GM12874 (cell line): ENCODE results near the gene FGF9.

Experiments
- TF ChIP-seq, protein P1 (sequence below): IDR thresholded peaks from 2 replicates; pipeline ENCODE4 v1.5.1; 2011; ENCODE audit warnings: low read depth, mild to moderate bottlenecking, control low read depth, low read length, moderate library complexity; ENCODE audit not compliant: insufficient read depth

The FGF9 gene

DNA sequence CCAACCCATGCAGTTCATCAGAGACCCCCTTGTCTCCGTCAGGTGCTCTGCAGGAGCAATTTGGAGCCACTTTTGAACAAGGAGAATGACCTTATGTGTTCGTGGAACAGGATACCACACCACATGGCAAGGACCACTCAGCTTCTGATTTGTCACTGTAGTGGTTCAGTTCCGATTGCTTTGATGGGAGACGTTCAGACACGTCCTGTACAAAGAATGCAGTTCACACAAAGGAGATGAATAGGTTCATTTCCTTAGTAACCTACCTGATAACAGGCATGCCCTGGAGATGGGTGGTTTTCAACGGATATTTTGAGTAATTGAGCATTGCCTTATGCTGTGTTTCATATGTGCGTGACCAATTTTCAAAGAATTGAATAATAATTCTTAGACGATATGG, 17.2 kb downstream of the FGF9 start:
- TF ChIP-seq, protein P1, sequence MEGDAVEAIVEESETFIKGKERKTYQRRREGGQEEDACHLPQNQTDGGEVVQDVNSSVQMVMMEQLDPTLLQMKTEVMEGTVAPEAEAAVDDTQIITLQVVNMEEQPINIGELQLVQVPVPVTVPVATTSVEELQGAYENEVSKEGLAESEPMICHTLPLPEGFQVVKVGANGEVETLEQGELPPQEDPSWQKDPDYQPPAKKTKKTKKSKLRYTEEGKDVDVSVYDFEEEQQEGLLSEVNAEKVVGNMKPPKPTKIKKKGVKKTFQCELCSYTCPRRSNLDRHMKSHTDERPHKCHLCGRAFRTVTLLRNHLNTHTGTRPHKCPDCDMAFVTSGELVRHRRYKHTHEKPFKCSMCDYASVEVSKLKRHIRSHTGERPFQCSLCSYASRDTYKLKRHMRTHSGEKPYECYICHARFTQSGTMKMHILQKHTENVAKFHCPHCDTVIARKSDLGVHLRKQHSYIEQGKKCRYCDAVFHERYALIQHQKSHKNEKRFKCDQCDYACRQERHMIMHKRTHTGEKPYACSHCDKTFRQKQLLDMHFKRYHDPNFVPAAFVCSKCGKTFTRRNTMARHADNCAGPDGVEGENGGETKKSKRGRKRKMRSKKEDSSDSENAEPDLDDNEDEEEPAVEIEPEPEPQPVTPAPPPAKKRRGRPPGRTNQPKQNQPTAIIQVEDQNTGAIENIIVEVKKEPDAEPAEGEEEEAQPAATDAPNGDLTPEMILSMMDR, result no peak

DNA sequence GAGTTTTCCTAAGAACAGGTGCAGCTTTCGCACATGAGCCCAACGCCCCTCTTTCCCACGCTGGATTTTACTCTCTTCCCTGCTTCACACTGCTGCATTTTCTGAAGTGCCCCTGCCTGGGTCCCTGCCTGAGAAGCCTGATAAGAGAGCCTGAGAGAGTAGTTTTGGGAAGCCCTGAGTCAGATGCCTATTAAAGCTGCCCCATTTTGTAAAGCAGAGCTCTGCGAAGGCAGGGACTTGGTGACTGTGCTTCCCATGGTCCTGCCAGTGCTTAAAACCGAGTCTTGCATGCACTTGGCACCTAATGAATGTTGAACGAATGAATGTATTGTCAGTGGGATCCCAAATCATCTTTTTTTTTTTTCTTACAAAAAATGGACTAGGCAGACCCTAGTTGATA, 18.2 kb downstream of the FGF9 start:
- TF ChIP-seq, protein P1, result no peak

DNA sequence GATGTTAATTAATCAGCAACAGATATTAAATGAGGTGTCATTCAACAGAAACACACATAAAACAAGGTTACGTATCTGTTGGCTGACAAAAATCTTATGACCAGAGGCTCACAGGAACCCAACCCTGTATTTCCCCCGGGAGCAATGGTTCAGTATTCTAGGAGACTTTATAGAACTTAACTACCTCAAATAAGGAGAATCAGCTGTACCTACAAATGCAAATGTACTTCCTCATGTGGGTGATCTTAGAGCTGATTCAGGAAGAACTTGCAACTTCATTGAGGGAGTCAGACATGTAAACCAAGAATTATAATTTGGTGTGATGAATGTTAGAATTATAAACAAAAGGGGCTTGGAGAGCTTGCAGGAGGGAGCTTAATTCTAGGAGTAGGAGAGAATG, 20.1 kb downstream of the FGF9 start:
- TF ChIP-seq, protein P1, result no peak

DNA sequence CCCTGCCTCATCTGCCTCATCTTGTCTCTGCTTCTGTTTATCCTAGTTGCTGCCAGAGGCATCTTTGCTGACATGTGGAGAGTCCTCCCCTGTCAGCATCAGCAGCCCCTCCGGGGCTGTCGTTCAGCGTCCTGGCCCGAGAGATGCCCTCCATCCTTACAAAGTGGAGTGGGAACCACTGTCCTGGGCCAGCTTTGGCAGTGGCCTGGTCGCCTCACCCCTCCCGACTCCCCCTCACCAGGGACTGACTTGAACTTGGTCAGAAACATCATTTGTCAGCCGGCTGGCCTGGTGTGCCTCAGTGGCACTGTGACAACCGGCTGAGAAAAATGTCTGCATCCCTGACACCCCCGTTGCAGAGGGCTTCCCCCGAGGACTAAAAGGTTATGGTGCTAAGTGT, 20.6 kb downstream of the FGF9 start:
- TF ChIP-seq, protein P1, result no peak

DNA sequence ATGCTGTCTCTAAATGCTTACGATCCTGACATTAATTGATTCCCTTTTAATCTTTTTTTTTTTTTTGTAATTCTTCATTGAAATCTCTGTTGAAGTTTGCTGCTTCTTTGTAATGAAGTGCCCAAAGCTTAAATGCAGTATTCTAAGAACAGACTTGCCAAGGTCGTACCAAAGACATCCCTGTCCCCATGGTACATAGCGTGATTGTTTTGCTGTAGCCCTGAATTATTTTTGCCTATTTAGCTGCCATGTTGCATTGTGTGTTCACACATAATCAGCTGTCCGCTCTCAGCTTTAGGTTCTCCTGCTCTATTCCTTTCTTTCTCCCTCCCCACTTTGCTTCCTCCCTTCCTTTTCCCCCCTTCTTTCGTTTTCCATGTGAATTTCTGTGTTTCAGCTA, 21.1 kb downstream of the FGF9 start:
- TF ChIP-seq, protein P1, result no peak

DNA sequence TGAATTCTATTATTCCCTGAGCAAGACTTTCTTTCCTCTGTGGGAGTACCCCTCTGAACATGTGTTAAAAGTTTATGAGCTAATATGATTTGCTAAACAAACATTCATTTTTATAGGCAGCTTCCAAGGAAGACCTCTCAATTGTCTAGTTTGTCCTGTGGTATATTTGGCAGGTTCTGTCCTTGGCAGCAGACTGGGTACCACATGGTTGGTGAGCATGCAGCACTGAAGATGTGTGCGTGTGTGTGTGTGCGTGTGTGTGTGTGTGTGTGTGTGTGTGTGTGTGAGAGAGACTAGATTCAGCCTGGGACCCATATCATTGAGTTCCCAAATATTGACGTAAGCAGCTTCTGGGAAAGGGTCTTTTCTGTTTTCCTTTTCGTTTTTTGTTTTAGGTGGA, 24.0 kb downstream of the FGF9 start:
- TF ChIP-seq, protein P1, result no peak

DNA sequence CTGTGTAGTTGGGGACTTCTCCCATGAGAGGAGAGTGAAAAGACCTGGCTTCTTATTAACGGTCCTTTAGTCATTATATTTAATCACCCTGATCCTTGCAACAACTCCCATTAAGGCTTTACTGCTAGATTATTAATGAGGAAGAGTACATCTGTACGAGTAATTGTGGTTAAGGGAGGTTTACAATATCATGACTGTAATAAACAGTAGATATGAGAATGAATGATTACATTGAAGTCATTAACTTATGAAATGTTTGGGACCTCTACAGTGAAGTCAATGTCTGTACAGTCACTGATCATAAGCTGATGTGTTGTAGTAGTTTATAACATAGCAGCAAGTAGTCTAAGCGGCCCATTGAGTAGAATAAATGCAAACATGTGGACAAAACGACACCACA, 24.7 kb downstream of the FGF9 start:
- TF ChIP-seq, protein P1, result no peak
